ENCODE results near the gene ACAP1.
A peak's percentile ranks its signal among the peaks of the same experiment; 100 is the strongest.

Gene ACAP1

DNA sequence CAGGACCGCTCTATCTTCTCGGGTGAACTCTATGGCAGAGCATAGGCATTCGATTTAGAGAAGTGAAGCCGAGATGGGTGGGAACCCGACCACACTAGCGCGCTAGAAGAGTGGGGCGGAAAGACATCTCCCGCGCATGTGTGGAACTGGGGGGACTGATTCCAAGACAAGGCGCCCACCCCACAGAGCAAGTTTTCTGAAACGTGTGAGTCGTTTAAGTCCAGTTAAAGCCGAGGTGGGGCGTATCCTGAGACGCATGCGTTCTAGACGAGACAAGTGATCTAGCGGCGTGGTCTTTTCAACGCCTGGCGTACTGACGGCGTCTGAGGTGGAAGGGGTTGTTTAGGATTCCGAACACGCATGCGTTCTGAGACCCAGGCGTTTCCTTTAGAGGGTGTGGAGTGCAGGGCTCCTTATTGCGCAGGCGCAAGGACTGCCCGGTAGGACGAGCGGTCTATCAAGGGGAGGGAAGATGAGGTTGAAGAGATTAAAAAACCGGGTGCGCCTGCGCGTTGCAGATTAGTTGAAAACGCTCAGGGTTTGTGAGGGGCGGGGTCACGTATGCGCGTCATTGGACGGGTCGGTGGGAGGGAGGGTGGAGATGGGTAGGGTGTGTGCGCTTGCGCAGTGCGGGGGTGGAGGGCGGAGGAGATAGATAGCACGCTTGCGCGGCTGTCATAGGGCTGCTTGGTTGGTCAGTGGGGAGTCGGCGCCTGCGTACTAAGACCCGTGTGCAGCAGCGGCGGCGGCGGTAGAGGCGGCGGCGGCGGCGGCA, 29.2 kb upstream of the ACAP1 start, which contains the start of gene EIF5A:
Gene EIF5A (plus strand): TSS at position 718 of the 775 bp plus-strand sequence. CDS start 2,008 bp downstream, outside the sequence.
- peak within 1 kb of the TSS; percentile 72 for H3K4me3 ChIP-seq (ENCODE audit: low read depth, low read length)
- DNase-seq (ENCODE audit: low read depth): peak; percentile 100
- TF ChIP-seq, protein P1, sequence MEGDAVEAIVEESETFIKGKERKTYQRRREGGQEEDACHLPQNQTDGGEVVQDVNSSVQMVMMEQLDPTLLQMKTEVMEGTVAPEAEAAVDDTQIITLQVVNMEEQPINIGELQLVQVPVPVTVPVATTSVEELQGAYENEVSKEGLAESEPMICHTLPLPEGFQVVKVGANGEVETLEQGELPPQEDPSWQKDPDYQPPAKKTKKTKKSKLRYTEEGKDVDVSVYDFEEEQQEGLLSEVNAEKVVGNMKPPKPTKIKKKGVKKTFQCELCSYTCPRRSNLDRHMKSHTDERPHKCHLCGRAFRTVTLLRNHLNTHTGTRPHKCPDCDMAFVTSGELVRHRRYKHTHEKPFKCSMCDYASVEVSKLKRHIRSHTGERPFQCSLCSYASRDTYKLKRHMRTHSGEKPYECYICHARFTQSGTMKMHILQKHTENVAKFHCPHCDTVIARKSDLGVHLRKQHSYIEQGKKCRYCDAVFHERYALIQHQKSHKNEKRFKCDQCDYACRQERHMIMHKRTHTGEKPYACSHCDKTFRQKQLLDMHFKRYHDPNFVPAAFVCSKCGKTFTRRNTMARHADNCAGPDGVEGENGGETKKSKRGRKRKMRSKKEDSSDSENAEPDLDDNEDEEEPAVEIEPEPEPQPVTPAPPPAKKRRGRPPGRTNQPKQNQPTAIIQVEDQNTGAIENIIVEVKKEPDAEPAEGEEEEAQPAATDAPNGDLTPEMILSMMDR (conservative IDR thresholded peaks at IDR 0.05; ENCODE audit: low read depth, low read length): no peak

DNA sequence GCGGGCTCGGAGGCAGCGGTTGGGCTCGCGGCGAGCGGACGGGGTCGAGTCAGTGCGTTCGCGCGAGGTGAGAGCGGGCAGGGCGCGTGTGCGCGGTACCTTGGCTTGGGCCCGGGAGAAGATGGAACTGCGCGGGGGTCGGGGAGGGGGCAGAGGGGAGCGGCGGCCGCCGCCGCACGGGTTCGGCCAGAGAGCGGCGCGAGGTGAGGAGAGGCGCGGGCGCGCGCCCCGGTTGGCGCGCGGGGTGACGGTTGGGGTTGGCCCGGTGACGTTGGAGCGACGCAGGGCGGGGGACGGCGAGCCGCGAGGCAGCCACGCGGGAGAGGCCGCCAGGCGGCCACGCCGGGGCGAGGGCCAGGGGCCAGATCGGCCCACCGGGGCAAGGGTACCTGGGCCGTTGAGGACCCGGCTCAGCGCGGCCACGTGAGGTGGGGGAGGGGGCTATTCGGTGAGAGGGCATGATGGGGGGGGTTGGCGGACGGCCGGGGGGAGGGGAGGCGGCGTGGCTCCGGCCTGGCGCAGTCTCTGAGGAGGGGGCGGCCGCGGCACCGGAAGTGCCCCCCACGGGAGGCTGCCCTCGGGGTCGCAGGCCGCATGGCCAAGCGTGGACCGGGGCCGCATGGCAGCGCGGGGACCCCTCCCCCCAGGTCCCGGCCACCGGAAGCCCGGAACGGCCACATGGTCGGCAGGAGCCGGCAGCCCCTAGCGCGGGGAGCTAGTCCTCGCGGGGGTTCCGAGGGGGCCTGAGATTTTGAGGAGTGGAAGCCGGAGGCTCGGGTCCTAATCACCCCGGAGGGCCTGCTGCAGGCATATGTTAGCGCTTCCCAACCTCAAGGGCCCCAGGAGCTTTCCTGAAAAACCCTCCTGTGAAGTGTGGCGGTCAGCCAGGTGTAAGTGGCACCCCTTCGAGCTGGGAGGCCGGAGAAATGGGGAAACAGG, 28.4 kb upstream of the ACAP1 start:
- peak; percentile 42 for DNase-seq (ENCODE audit: low read depth)
- H3K4me3 ChIP-seq (ENCODE audit: low read depth, low read length): peak overlapping the region; percentile 72
- TF ChIP-seq, protein P1 (conservative IDR thresholded peaks at IDR 0.05; ENCODE audit: low read depth, low read length): no peak

GRCh38 chr17:7308625-7309433, 27.5 kb upstream of the ACAP1 start:
- TF ChIP-seq, protein P1 (conservative IDR thresholded peaks at IDR 0.05; ENCODE audit: low read depth, low read length): no peak
- H3K4me3 ChIP-seq (ENCODE audit: low read depth, low read length): peak overlapping the region; percentile 72
- DNase-seq (ENCODE audit: low read depth): peak; percentile 88

- no peak overlapping the region for H3K4me3 ChIP-seq (ENCODE audit: low read depth, low read length)
- TF ChIP-seq, protein P1 (conservative IDR thresholded peaks at IDR 0.05; ENCODE audit: low read depth, low read length): no peak
- DNase-seq (ENCODE audit: low read depth): no peak
Measured at GRCh38 chr17:7309628-7310027, 26.7 kb upstream of the ACAP1 start.

DNA sequence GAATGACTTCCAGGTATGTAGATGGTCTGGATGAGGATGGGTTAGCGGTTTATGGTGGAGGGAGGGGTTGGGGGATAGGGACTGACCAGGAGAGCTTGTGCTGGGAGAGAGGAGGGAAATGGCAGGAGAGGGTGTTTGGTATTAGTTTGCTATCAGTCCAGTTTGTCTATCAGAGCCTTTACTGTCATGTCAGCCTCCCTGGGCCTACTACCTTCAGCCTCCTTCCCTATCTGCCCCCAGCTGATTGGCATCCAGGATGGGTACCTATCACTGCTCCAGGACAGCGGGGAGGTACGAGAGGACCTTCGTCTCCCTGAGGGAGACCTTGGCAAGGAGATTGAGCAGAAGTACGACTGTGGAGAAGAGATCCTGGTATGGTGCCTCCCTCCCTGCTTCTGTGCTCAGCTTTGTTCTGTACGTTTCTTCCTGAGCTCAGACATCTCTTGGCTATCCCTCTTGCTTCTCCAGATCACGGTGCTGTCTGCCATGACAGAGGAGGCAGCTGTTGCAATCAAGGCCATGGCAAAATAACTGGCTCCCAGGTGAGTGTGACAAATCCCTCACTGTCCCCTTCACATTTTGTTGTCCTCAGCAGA, 25.1 kb upstream of the ACAP1 start:
- DNase-seq (ENCODE audit: low read depth): no peak
- TF ChIP-seq, protein P1 (conservative IDR thresholded peaks at IDR 0.05; ENCODE audit: low read depth, low read length): no peak
- H3K4me3 ChIP-seq (ENCODE audit: low read depth, low read length): no peak overlapping the region

GRCh38 chr17:7312432-7313087, 23.8 kb upstream of the ACAP1 start:
- DNase-seq (ENCODE audit: low read depth): no peak
- TF ChIP-seq, protein P1 (conservative IDR thresholded peaks at IDR 0.05; ENCODE audit: low read depth, low read length): no peak
- no peak overlapping the region for H3K4me3 ChIP-seq (ENCODE audit: low read depth, low read length)
